ENCODE measurements around the gene KIR3DL2.
"Not testable (repeated sequence)": the region's sequence is repeated elsewhere in the genome, so short reads cannot be mapped to it uniquely, and the experiment has no call there.

The KIR3DL2 gene

GRCh38 chr19:54871696-54872095 lies 21.5 kb downstream of the KIR3DL2 start:
- H3K27me3 ChIP-seq (ENCODE audit: control insufficient read depth in 1 of 2, insufficient read depth in 2 of 2, low read length in 2 of 2), result peaks cover 0 to 2% of the 10 kb centered on the region in 2 donors
- no peak overlapping the region for H3K9ac ChIP-seq (ENCODE audit: low read length in 2 of 2)
- H3K4me3 ChIP-seq (ENCODE audit: low read length in 2 of 2), result no peak overlapping the region
- no peaks in the 10 kb centered on the region for H3K9me3 ChIP-seq (ENCODE audit: control insufficient read depth in 2 of 2, low read length in 2 of 2)
- no peaks in the 10 kb centered on the region for H3K4me1 ChIP-seq (ENCODE audit: control insufficient read depth, insufficient read depth, low read length)
- H3K36me3 ChIP-seq (ENCODE audit: control insufficient read depth in 2 of 2, insufficient read depth in 2 of 2, low read length in 2 of 2), result no peaks in the 10 kb centered on the region
- H3K27ac ChIP-seq (ENCODE audit: low read length), result no peak overlapping the region

DNA sequence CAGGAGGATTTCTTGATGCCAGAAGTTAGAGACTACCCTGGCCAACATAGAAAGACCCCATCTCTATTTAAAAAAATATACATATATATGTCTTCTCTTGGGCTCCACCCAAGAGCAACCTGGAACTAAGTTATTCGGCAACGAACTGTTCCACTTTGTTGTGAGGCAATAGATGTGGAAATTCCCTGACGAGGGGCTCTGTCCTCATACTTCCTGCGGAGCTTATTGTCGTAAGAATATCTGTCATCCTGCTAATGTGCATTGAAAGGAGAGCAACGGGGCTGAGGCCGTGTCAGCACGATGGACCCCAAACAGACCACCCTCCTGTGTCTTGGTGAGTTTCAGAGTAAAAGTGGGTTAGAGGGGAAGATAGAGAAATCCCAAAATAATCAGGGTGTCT lies 23.7 kb downstream of the KIR3DL2 start, which contains the start of gene FCAR:
Gene FCAR, plus strand, starts transcription at position 246 of the 400 bp plus-strand sequence. Its CDS starts 55 bp downstream, at position 301.
- H3K27ac ChIP-seq (ENCODE audit: low read length), result no peak within 1 kb of the TSS
- H3K27me3 ChIP-seq (ENCODE audit: control insufficient read depth in 1 of 2, insufficient read depth in 2 of 2, low read length in 2 of 2), result peaks cover 0 to 2% of the 10 kb centered on the region in 2 donors
- H3K9me3 ChIP-seq (ENCODE audit: control insufficient read depth in 2 of 2, low read length in 2 of 2), result no peaks in the 10 kb centered on the region
- no peaks in the 10 kb centered on the region for H3K36me3 ChIP-seq (ENCODE audit: control insufficient read depth in 2 of 2, insufficient read depth in 2 of 2, low read length in 2 of 2)
- no peak within 1 kb of the TSS for H3K9ac ChIP-seq (ENCODE audit: low read length in 2 of 2)
- no peaks in the 10 kb centered on the region for H3K4me1 ChIP-seq (ENCODE audit: control insufficient read depth, insufficient read depth, low read length)
- H3K4me3 ChIP-seq (ENCODE audit: low read length in 2 of 2), result no peak within 1 kb of the TSS

DNA sequence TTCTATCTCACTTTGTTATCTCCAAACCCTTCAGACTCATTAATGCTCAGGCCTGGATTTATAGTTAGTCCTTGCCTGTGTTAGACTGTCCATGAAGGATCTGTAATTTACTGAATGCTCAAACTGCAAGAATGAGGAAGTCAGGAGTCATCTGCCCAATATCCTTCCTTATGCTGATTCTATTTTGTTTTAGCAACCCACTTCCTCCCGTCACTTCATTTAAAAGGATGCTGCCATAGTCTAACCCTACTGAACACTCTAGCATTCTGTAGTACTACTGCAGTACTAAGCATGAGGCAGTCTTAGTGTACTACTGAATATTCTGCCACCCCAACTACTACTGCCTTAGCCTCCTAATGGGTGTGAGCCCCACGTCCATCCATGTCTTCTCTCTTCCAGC lies 25.3 kb downstream of the KIR3DL2 start:
- Histone ChIP-seq H3K9ac (ENCODE audit: low read length in 2 of 2) (no peak overlapping the region), H3K9me3 (ENCODE audit: control insufficient read depth in 2 of 2, low read length in 2 of 2) (no peaks in the 10 kb centered on the region), H3K27me3 (ENCODE audit: control insufficient read depth in 1 of 2, insufficient read depth in 2 of 2, low read length in 2 of 2) (no peaks in the 10 kb centered on the region), H3K4me1 (ENCODE audit: control insufficient read depth, insufficient read depth, low read length) (no peaks in the 10 kb centered on the region), H3K27ac (ENCODE audit: low read length) (no peak overlapping the region), H3K4me3 (ENCODE audit: low read length in 2 of 2) (no peak overlapping the region), H3K36me3 (ENCODE audit: control insufficient read depth in 2 of 2, insufficient read depth in 2 of 2, low read length in 2 of 2) (no peaks in the 10 kb centered on the region)

DNA sequence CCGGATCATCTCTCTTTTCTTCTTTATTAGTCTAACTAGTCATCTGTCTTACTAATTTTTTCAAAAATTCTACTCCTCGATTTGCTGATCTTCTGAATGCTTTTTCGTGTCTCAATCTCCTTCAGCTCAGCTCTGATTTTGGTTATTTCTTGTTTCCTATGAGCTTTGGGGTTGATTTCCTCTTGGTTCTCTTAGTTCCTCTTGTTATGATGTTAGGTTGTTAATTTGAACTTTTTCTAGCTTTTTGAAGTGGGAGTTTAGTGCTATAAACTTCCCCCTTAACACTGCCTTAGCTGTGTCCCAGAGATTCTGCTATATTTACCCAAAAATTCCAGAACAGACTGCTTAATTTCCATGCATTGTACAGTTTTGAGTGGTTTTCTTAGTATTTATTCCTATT lies 27.2 kb downstream of the KIR3DL2 start:
- Histone ChIP-seq H3K36me3 (ENCODE audit: control insufficient read depth in 2 of 2, insufficient read depth in 2 of 2, low read length in 2 of 2) (no peaks in the 10 kb centered on the region), H3K4me3 (ENCODE audit: low read length in 2 of 2) (no peak overlapping the region)

GRCh38 chr19:54881884-54882283 lies 31.6 kb downstream of the KIR3DL2 start:
- Histone ChIP-seq H3K27ac (ENCODE audit: low read length) (no peak overlapping the region), H3K4me1 (ENCODE audit: control insufficient read depth, insufficient read depth, low read length) (no peaks in the 10 kb centered on the region), H3K9me3 (ENCODE audit: control insufficient read depth in 2 of 2, low read length in 2 of 2) (no peaks in the 10 kb centered on the region), H3K36me3 (ENCODE audit: control insufficient read depth in 2 of 2, insufficient read depth in 2 of 2, low read length in 2 of 2) (no peaks in the 10 kb centered on the region), H3K9ac (ENCODE audit: low read length in 2 of 2) (no peak overlapping the region), H3K27me3 (ENCODE audit: control insufficient read depth in 1 of 2, insufficient read depth in 2 of 2, low read length in 2 of 2) (peaks cover 4 to 6% of the 10 kb centered on the region in 2 donors), H3K4me3 (ENCODE audit: low read length in 2 of 2) (no peak overlapping the region)

More for the DNA sequence above, 27.2 kb downstream of the KIR3DL2 start:
- Histone ChIP-seq H3K9ac (ENCODE audit: low read length in 2 of 2) (no peak overlapping the region), H3K27ac (ENCODE audit: low read length) (no peak overlapping the region), H3K9me3 (ENCODE audit: control insufficient read depth in 2 of 2, low read length in 2 of 2) (no peaks in the 10 kb centered on the region), H3K4me1 (ENCODE audit: control insufficient read depth, insufficient read depth, low read length) (no peaks in the 10 kb centered on the region), H3K27me3 (ENCODE audit: control insufficient read depth in 1 of 2, insufficient read depth in 2 of 2, low read length in 2 of 2) (peaks cover 3 to 4% of the 10 kb centered on the region in 2 donors)

DNA sequence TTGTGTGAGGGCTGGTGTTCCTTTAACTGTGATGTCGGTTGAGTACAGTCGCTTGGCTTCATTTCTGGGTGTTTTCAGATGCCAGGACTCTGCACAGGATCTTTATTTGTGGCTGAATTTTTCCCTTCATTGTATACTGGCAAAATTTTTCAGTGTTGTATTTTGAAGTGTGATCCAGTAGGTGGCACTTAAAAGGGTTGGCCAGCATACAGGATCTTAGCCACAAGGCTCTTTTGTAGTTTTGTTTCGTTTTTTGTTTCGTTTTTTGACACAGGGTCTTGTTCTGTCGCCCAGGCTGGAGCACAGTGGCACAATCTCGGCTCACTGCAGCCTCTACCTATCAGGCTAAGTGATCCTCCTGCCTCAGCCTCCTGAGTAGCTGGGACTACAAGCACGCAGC lies 32.5 kb downstream of the KIR3DL2 start:
- no peaks in the 10 kb centered on the region for H3K36me3 ChIP-seq (ENCODE audit: control insufficient read depth in 2 of 2, insufficient read depth in 2 of 2, low read length in 2 of 2)
- H3K9ac ChIP-seq (ENCODE audit: low read length in 2 of 2), result no peak overlapping the region
- H3K4me1 ChIP-seq (ENCODE audit: control insufficient read depth, insufficient read depth, low read length), result no peaks in the 10 kb centered on the region
- H3K27ac ChIP-seq (ENCODE audit: low read length), result no peak overlapping the region
- H3K9me3 ChIP-seq (ENCODE audit: control insufficient read depth in 2 of 2, low read length in 2 of 2), result no peaks in the 10 kb centered on the region
- peaks cover 4 to 6% of the 10 kb centered on the region in 2 donors for H3K27me3 ChIP-seq (ENCODE audit: control insufficient read depth in 1 of 2, insufficient read depth in 2 of 2, low read length in 2 of 2)
- H3K4me3 ChIP-seq (ENCODE audit: low read length in 2 of 2), result no peak overlapping the region

DNA sequence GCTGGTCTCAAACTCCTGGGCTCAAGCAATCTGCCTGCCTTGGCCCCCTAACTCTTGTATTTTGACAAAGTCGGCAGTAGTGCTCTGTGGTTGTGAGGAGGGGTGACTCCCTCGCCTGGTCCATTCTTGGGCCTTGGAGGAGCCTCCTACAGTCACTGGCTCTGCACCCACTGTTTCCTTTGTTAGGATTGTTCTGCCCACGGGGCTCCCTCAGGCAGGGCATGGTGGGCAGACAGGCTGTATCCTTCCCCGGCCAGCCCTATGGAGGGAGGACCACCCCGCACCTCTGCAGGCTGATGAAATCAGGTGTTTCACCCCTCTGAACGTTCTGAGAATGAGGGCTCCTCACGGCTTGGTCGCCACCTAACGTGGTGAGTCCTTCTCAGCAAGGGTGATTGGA lies 33.0 kb downstream of the KIR3DL2 start:
- H3K27ac ChIP-seq (ENCODE audit: low read length), result no peak overlapping the region

GRCh38 chr19:54888239-54888638 lies 38.0 kb downstream of the KIR3DL2 start:
- no peak overlapping the region for H3K27ac ChIP-seq (ENCODE audit: low read length)
- H3K27me3 ChIP-seq (ENCODE audit: control insufficient read depth in 1 of 2, insufficient read depth in 2 of 2, low read length in 2 of 2), result peaks cover 0 to 3% of the 10 kb centered on the region in 2 donors
- no peak overlapping the region for H3K4me3 ChIP-seq (ENCODE audit: low read length in 2 of 2)
- H3K4me1 ChIP-seq (ENCODE audit: control insufficient read depth, insufficient read depth, low read length), result no peaks in the 10 kb centered on the region
- no peak overlapping the region for H3K9ac ChIP-seq (ENCODE audit: low read length in 2 of 2)
- H3K9me3 ChIP-seq (ENCODE audit: control insufficient read depth in 2 of 2, low read length in 2 of 2), result no peaks in the 10 kb centered on the region
- no peaks in the 10 kb centered on the region for H3K36me3 ChIP-seq (ENCODE audit: control insufficient read depth in 2 of 2, insufficient read depth in 2 of 2, low read length in 2 of 2)

More for the DNA sequence above, 33.0 kb downstream of the KIR3DL2 start:
- no peaks in the 10 kb centered on the region for H3K9me3 ChIP-seq (ENCODE audit: control insufficient read depth in 2 of 2, low read length in 2 of 2)
- H3K27me3 ChIP-seq (ENCODE audit: control insufficient read depth in 1 of 2, insufficient read depth in 2 of 2, low read length in 2 of 2), result peaks cover 4 to 6% of the 10 kb centered on the region in 2 donors
- no peaks in the 10 kb centered on the region for H3K36me3 ChIP-seq (ENCODE audit: control insufficient read depth in 2 of 2, insufficient read depth in 2 of 2, low read length in 2 of 2)
- no peaks in the 10 kb centered on the region for H3K4me1 ChIP-seq (ENCODE audit: control insufficient read depth, insufficient read depth, low read length)
- H3K9ac ChIP-seq (ENCODE audit: low read length in 2 of 2), result no peak overlapping the region
- H3K4me3 ChIP-seq (ENCODE audit: low read length in 2 of 2), result no peak overlapping the region

DNA sequence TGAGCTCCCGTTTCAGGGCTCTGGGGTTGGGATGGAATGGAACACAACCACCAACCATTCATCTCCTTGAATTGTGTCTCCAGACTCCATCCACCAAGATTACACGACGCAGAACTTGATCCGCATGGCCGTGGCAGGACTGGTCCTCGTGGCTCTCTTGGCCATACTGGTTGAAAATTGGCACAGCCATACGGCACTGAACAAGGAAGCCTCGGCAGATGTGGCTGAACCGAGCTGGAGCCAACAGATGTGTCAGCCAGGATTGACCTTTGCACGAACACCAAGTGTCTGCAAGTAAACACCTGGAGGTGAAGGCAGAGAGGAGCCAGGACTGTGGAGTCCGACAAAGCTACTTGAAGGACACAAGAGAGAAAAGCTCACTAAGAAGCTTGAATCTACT lies 39.3 kb downstream of the KIR3DL2 start:
- no peaks in the 10 kb centered on the region for H3K27me3 ChIP-seq (ENCODE audit: control insufficient read depth in 1 of 2, insufficient read depth in 2 of 2, low read length in 2 of 2)
- H3K4me3 ChIP-seq (ENCODE audit: low read length in 2 of 2), result no peak overlapping the region
- no peaks in the 10 kb centered on the region for H3K4me1 ChIP-seq (ENCODE audit: control insufficient read depth, insufficient read depth, low read length)
- H3K9me3 ChIP-seq (ENCODE audit: control insufficient read depth in 2 of 2, low read length in 2 of 2), result no peaks in the 10 kb centered on the region
- no peak overlapping the region for H3K9ac ChIP-seq (ENCODE audit: low read length in 2 of 2)
- H3K27ac ChIP-seq (ENCODE audit: low read length), result no peak overlapping the region
- no peaks in the 10 kb centered on the region for H3K36me3 ChIP-seq (ENCODE audit: control insufficient read depth in 2 of 2, insufficient read depth in 2 of 2, low read length in 2 of 2)

DNA sequence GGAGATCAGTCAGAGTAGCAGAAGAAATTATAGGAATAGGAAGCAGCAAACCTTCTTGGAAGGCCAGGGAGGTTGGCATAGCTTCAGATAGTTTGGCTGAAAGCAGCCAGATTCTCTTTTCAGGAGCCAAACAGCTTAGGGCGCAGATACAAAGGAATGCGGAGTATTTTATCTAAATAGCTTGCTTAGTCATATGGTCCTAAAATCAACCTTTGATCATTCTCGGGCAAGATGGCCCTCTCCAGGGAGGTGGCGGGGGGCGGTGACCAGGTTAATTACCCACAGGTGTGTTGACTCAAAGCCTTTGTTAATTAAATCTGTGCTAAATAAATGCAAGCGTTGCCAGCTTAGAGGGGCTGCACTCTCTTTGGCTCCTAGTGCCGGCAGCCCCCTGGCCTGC lies 43.2 kb downstream of the KIR3DL2 start:
- no peaks in the 10 kb centered on the region for H3K9me3 ChIP-seq (ENCODE audit: control insufficient read depth in 2 of 2, low read length in 2 of 2)
- H3K36me3 ChIP-seq (ENCODE audit: control insufficient read depth in 2 of 2, insufficient read depth in 2 of 2, low read length in 2 of 2), result no peaks in the 10 kb centered on the region
- H3K4me1 ChIP-seq (ENCODE audit: control insufficient read depth, insufficient read depth, low read length), result no peaks in the 10 kb centered on the region
- no peak overlapping the region for H3K4me3 ChIP-seq (ENCODE audit: low read length in 2 of 2)
- no peak overlapping the region for H3K27ac ChIP-seq (ENCODE audit: low read length)
- H3K27me3 ChIP-seq (ENCODE audit: control insufficient read depth in 1 of 2, insufficient read depth in 2 of 2, low read length in 2 of 2), result no peaks in the 10 kb centered on the region
- H3K9ac ChIP-seq (ENCODE audit: low read length in 2 of 2), result no peak overlapping the region

- not testable (repeated sequence) for H3K4me1 ChIP-seq (ENCODE audit: control insufficient read depth, insufficient read depth, low read length); H3K4me3 ChIP-seq (ENCODE audit: low read length in 2 of 2); H3K9ac ChIP-seq (ENCODE audit: low read length in 2 of 2); H3K9me3 ChIP-seq (ENCODE audit: control insufficient read depth in 2 of 2, low read length in 2 of 2); H3K27ac ChIP-seq (ENCODE audit: low read length); H3K36me3 ChIP-seq (ENCODE audit: control insufficient read depth in 2 of 2, insufficient read depth in 2 of 2, low read length in 2 of 2); H3K27me3 ChIP-seq (ENCODE audit: control insufficient read depth in 1 of 2, insufficient read depth in 2 of 2, low read length in 2 of 2)
Measured at GRCh38 chr19:54894106-54894505, 43.9 kb downstream of the KIR3DL2 start.

All from stomach smooth muscle (tissue), 2 donors.